ENCODE results near the gene GHDC.

DNA sequence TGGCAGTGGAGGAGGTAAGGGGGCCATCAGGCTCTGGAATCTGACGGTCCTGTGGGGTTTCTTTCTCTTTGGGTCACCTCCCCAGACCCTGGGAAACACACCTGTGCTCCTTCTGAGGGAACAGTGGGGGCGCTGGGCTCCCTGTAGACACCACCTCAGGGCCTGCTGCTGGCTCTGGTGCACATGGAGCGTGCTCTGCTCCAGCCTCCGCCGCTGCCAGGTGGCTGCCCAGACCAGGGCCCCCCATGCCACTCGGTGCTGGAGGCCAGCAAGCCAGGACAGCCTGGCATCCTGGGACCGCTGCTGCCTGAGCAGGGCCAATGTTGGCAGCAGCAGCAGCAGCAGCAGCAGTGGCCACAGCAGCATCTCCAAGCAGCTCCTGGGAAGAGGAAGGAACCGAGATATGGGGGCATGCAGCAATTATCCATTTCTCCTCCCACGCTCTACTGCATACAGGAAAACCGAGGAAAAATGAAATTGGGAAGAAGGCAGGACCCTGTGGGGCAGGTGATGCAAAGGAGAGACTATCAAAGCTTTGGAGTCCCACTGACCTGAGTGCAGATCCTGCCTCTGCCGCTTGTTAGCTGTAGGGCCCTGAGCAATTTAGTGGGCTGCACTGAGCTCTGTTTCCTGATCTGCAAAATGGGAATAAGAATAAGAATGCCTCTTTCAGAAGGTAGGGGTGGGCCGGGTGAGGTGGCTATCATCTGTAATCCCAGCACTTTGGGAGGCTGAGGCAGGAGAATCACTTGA lies 902 bp downstream of the GHDC start:
- no peak for TF ChIP-seq POLR2A (IDR thresholded peaks at IDR 0.05)
- TF ChIP-seq, protein P1, sequence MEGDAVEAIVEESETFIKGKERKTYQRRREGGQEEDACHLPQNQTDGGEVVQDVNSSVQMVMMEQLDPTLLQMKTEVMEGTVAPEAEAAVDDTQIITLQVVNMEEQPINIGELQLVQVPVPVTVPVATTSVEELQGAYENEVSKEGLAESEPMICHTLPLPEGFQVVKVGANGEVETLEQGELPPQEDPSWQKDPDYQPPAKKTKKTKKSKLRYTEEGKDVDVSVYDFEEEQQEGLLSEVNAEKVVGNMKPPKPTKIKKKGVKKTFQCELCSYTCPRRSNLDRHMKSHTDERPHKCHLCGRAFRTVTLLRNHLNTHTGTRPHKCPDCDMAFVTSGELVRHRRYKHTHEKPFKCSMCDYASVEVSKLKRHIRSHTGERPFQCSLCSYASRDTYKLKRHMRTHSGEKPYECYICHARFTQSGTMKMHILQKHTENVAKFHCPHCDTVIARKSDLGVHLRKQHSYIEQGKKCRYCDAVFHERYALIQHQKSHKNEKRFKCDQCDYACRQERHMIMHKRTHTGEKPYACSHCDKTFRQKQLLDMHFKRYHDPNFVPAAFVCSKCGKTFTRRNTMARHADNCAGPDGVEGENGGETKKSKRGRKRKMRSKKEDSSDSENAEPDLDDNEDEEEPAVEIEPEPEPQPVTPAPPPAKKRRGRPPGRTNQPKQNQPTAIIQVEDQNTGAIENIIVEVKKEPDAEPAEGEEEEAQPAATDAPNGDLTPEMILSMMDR (IDR thresholded peaks at IDR 0.05): no peak

Measured in Peyer's patch (tissue), 4 donors.